Large intestine (tissue), 3 donors: Measurements from ENCODE around the gene BDKRB1. TPM values are rescaled to one million over a fixed set of nuclear protein-coding genes. Genes with fewer than 3 reads are reported as not detected.

Source experiments
- DNase-seq, 2 donors: peaks; one replicate each; pipeline versions ENCODE4 v3.0.0 to v3.0.0-alpha.2; 2013
- H3K27ac ChIP-seq: one replicate; pipeline ENCODE4 v1.5.1; 2013; ENCODE audit warnings: low read length
- H3K27me3 ChIP-seq: 2 replicates; pipeline ENCODE4 v1.6.1; 2013; ENCODE audit warnings: low read length; ENCODE audit not compliant: control insufficient read depth, insufficient read depth
- H3K36me3 ChIP-seq: 2 replicates; pipeline ENCODE4 v1.6.1; 2013; ENCODE audit warnings: low read length; ENCODE audit not compliant: control insufficient read depth, insufficient read depth
- H3K4me1 ChIP-seq: one replicate; pipeline ENCODE4 v1.6.1; 2013; ENCODE audit warnings: low read length; ENCODE audit not compliant: control insufficient read depth, insufficient read depth
- H3K4me3 ChIP-seq: one replicate; pipeline ENCODE4 v1.5.1; 2013; ENCODE audit warnings: low read length
- H3K9me3 ChIP-seq: one replicate; pipeline ENCODE4 v1.6.1; 2013; ENCODE audit warnings: mild to moderate bottlenecking, low read depth, low read length, moderate library complexity; ENCODE audit not compliant: control insufficient read depth
- WGBS: methylation state at CpG from one replicate; pipeline ENCODE4 v1.1.5; 2013; ENCODE audit warnings: low lambda C conversion rate; ENCODE audit not compliant: insufficient coverage; 5-methylcytosine and 5-hydroxymethylcytosine counted together
- polyA plus RNA-seq: library from polyadenylated mRNA; unstranded; fragments of 120-200 nt; gene quantifications from one replicate; pipeline ENCODE4 v1.2.1, GENCODE V29; 2013

The BDKRB1 gene
- polyA plus RNA-seq, 1 donor, result 5.4 TPM

DNA sequence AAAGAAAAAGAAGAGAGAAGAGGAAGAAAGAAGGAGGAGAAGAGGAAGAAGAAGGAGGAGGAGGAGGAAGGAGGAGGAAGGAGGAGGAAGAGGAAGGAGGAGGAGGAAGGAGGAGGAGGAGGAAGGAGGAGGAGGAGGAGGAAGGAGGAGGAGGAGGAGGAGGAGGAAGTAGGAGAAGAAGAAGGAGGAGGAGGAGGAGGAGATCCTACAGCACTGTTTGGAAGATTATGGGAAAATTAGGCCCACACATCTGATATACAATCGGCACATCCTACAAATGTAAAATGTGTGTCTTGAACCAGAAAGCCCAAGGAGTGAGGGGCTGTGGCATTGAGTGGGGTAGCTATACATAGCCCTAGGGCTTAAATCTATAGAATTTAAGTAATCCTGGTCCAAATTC, 39.4 kb upstream of the BDKRB1 start:
- peaks cover 2% of the 10 kb centered on the region for H3K36me3 ChIP-seq
- H3K4me1 ChIP-seq, result peaks cover 12% of the 10 kb centered on the region
- no peak overlapping the region for H3K4me3 ChIP-seq
- DNase-seq, result no peak
- no peaks in the 10 kb centered on the region for H3K9me3 ChIP-seq
- no peaks in the 10 kb centered on the region for H3K27me3 ChIP-seq
- WGBS, result no CpG with 5 or more reads among the region's 1 CpG
- no peak overlapping the region for H3K27ac ChIP-seq

DNA sequence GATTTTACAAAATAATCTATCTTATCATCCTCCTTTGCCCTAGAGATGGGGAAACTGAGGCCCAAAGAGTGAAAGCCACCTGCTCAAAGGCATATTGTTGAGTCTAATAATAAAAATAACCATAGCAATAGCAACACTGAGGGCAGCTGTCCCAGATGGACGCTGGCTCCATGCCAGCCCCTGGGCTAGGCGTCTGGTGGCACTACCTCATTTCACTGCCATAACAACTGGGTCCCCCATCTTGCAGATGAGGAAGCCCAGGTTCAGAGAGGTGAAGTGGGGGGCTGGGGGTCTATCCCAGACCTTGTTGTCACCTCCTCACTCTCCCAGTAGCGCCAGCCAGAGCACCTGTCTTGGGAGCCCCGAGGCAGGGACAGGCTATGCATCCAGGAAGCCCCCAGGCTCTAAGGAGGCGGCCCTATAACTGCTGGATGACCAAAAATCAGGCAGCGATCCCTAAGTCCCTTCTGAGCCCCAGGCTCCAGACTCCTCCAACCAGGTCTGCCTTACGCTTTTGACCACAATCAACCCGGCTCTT, 38.6 kb upstream of the BDKRB1 start:
- H3K4me3 ChIP-seq, result no peak overlapping the region
- WGBS, result no CpG with 5 or more reads among the region's 8 CpGs
- no peak overlapping the region for H3K27ac ChIP-seq
- no peaks in the 10 kb centered on the region for H3K9me3 ChIP-seq
- H3K4me1 ChIP-seq, result peaks cover 12% of the 10 kb centered on the region
- DNase-seq, result no peak
- H3K27me3 ChIP-seq, result no peaks in the 10 kb centered on the region
- H3K36me3 ChIP-seq, result no peaks in the 10 kb centered on the region

DNA sequence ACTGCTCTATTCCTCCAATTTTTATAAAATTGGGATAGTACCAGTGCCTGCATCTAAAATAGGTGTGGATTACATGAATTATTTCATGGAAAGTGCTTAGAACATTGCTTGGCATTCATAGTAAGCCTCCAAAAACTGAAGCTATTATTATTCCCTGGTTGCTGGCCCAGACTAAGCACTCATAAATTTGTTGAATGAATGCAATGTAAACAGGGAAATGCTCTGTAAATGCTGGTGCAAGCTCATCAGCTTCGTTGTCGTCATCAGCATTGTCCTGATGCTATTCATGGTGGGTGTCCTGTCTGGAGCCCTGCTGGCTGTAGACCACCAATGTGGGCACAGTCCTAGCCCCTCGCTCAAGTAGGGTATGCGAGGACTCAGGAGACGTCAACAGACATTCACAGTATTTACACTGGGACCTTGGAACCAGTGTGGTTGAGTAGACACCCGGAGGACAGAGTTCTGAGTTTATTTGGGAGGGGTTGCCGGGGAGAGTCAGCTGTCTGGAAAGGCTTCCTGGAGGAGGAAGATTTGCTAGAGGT, 34.8 kb upstream of the BDKRB1 start:
- Histone ChIP-seq H3K4me1 (peaks cover 27% of the 10 kb centered on the region), H3K36me3 (no peaks in the 10 kb centered on the region), H3K9me3 (no peaks in the 10 kb centered on the region), H3K27me3 (no peaks in the 10 kb centered on the region), H3K27ac (no peak overlapping the region), H3K4me3 (no peak overlapping the region)
- no peak for DNase-seq
- WGBS, result no CpG with 5 or more reads among the region's 7 CpGs

DNA sequence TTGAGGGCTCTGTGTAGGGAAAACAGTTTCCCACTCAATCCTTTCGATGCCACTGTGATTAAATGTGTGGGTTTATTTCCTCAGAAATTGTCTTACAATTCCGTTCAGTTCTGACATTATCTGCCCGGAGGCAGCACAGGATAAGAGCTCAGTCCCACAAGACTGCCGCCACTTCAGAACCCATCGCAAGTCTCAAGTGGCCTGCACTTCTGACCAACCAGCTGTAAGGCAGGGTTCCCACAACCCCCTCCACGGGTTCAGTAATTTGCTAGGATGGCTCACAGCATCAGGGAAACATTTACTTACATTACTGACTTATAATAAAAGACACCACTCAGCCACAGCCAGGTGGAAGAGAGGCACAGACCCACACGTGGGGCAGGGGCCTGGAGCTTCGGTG, 34.2 kb upstream of the BDKRB1 start:
- no peak overlapping the region for H3K27ac ChIP-seq
- no peak overlapping the region for H3K4me3 ChIP-seq
- H3K36me3 ChIP-seq, result no peaks in the 10 kb centered on the region
- no peak for DNase-seq
- no peaks in the 10 kb centered on the region for H3K27me3 ChIP-seq
- H3K9me3 ChIP-seq, result no peaks in the 10 kb centered on the region
- WGBS, result no CpG with 5 or more reads among the region's 8 CpGs
- H3K4me1 ChIP-seq, result peaks cover 27% of the 10 kb centered on the region

DNA sequence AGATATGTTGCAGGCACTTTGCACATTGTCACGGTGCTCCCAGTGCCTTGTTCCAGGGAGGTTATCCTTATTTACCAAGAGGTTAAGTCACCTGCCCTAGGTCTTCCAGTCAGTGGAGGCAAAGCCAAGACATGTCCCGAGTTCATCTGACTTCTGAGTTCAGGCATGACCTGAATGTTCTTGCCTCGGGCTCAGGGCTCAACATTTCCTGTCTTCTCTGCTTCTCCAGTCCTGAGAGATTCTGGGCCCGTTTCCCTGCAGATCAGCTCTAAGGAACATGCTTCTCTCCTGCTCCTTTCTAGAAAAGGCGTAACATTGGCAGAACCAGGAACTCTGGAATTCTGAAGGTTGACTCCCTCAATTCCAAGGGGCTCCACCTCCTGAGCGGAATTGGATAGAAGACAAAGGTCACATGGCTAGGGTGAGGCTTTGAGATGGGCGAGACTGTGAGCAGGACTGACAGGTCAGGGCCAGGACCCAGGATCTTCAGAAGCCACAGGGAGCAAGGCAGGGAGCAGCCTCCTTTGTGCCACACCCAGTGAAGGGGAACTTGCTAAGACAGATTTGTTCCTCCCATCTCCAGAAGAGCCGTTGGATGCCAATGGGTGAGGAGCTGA, 31.4 kb upstream of the BDKRB1 start:
- Histone ChIP-seq H3K4me3 (no peak overlapping the region), H3K27ac (no peak overlapping the region), H3K4me1 (peaks cover 22% of the 10 kb centered on the region), H3K36me3 (peaks cover 9% of the 10 kb centered on the region), H3K9me3 (peaks cover 13% of the 10 kb centered on the region), H3K27me3 (no peaks in the 10 kb centered on the region)
- peak in 1 of 2 donors; percentile 38 for DNase-seq
- WGBS, result no CpG with 5 or more reads among the region's 8 CpGs

- no CpG with 5 or more reads among the region's 5 CpGs for WGBS
- Histone ChIP-seq H3K4me3 (no peak overlapping the region), H3K4me1 (peaks cover 16% of the 10 kb centered on the region), H3K27ac (peak overlapping the region; percentile 23), H3K36me3 (peaks cover 9% of the 10 kb centered on the region), H3K27me3 (no peaks in the 10 kb centered on the region), H3K9me3 (peaks cover 13% of the 10 kb centered on the region)
- DNase-seq, result no peak
Measured at GRCh38 chr14:96225213-96225612, 30.8 kb upstream of the BDKRB1 start.

- DNase-seq, result peak; percentile 50 to 62
- Histone ChIP-seq H3K27me3 (no peaks in the 10 kb centered on the region), H3K9me3 (peaks cover 13% of the 10 kb centered on the region), H3K36me3 (peaks cover 9% of the 10 kb centered on the region), H3K4me3 (no peak overlapping the region), H3K4me1 (peaks cover 15% of the 10 kb centered on the region), H3K27ac (peak overlapping the region; percentile 23)
- WGBS, result no CpG with 5 or more reads among the region's 5 CpGs
Measured at GRCh38 chr14:96225745-96226151, 30.3 kb upstream of the BDKRB1 start.

DNA sequence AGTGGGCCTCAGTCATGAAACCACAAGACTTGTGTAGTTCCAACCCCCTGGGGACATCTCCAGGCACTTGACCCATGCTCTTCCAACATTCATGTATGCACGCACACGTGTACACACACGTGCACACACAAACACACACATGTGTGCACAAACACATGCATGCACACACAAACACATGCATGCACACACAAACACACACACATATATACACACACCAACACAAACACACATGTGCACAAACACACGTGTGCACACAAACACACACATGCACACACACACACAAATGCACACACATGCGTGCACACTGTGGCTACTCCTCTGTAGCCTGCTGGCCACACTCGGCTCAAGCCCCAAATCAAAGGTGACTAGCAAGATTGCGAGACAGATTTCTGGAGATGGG, 28.6 kb upstream of the BDKRB1 start:
- DNase-seq, result no peak
- H3K9me3 ChIP-seq, result peaks cover 13% of the 10 kb centered on the region
- no CpG with 5 or more reads among the region's 7 CpGs for WGBS
- no peak overlapping the region for H3K4me3 ChIP-seq
- H3K27ac ChIP-seq, result no peak overlapping the region
- H3K4me1 ChIP-seq, result peaks cover 15% of the 10 kb centered on the region
- peaks cover 9% of the 10 kb centered on the region for H3K36me3 ChIP-seq
- H3K27me3 ChIP-seq, result no peaks in the 10 kb centered on the region

DNA sequence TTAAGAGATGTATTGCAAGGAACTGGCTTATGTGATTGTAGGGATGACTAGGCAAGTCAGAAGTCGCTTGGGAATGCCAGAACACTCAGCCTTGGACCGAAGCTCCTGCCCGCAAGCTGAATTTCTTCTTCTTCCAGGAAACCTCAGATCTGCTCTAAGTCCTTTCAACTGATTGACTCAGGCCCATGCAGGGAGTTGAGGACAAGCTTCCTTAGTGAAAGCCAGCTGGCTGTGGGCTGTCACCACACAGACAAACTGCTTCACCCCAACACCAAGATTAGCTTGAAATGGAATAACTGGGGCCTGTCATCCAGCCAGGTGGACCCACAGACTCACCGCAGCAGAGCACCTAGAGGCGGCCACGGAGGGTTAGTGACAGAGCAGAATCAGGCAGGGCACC, 26.7 kb upstream of the BDKRB1 start:
- Histone ChIP-seq H3K27me3 (no peaks in the 10 kb centered on the region), H3K36me3 (peaks cover 9% of the 10 kb centered on the region), H3K9me3 (peaks cover 13% of the 10 kb centered on the region), H3K4me1 (peaks cover 23% of the 10 kb centered on the region), H3K4me3 (no peak overlapping the region), H3K27ac (no peak overlapping the region)
- no peak for DNase-seq
- no CpG with 5 or more reads among the region's 6 CpGs for WGBS

DNA sequence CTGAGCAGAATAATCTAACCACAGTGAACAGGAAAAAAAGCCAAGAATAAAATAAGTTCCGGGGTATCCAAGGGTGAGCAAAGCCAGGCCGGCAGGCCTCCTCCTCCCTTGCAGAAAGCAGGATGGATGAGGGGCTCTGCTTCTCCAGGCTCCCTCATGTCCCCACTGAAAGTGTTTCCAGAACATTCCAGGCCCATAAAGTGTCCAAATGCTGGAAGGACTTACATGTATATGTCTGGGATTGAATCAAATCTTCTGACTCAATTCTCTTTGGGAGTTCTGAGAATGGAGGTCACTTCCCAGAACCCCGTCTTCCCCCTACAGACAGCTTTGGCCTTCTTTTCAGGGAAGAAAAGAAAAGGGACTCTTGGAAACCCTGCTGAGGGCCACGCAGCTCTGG, 25.0 kb upstream of the BDKRB1 start:
- Histone ChIP-seq H3K4me1 (peaks cover 13% of the 10 kb centered on the region), H3K4me3 (no peak overlapping the region), H3K9me3 (peaks cover 13% of the 10 kb centered on the region), H3K36me3 (peaks cover 9% of the 10 kb centered on the region), H3K27ac (no peak overlapping the region), H3K27me3 (no peaks in the 10 kb centered on the region)
- no peak for DNase-seq
- 90% methylated on average over 2 of the region's 4 CpGs for WGBS
